Measurements from ENCODE around the gene MAGI3.

DNA sequence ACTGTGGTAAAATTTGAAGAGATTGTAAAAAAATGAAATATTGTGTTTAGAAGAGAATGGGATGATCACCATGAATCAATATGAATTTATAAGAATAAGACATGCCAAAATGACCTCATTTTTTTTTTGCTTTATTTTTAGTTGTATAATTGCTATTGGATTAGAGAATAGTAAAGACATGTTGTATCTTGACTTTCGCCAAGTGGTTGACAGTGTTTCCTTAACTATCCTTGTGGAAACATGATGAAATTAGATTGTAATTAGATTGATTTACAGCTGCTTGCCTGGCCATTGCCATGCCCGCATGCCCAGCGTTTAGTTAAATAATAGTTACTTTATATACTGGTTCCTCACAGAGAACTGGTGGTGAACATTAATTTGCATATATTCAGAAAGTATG is 154.9 kb downstream of the MAGI3 start:
- TF ChIP-seq CREB1 (IDR thresholded peaks at IDR 0.05; ENCODE audit: low read depth): no peak
- TF ChIP-seq, protein P1, sequence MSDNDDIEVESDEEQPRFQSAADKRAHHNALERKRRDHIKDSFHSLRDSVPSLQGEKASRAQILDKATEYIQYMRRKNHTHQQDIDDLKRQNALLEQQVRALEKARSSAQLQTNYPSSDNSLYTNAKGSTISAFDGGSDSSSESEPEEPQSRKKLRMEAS (IDR thresholded peaks at IDR 0.05): no peak
- TF ChIP-seq EGR1 (IDR thresholded peaks at IDR 0.05): no peak
- TF ChIP-seq, protein P2, sequence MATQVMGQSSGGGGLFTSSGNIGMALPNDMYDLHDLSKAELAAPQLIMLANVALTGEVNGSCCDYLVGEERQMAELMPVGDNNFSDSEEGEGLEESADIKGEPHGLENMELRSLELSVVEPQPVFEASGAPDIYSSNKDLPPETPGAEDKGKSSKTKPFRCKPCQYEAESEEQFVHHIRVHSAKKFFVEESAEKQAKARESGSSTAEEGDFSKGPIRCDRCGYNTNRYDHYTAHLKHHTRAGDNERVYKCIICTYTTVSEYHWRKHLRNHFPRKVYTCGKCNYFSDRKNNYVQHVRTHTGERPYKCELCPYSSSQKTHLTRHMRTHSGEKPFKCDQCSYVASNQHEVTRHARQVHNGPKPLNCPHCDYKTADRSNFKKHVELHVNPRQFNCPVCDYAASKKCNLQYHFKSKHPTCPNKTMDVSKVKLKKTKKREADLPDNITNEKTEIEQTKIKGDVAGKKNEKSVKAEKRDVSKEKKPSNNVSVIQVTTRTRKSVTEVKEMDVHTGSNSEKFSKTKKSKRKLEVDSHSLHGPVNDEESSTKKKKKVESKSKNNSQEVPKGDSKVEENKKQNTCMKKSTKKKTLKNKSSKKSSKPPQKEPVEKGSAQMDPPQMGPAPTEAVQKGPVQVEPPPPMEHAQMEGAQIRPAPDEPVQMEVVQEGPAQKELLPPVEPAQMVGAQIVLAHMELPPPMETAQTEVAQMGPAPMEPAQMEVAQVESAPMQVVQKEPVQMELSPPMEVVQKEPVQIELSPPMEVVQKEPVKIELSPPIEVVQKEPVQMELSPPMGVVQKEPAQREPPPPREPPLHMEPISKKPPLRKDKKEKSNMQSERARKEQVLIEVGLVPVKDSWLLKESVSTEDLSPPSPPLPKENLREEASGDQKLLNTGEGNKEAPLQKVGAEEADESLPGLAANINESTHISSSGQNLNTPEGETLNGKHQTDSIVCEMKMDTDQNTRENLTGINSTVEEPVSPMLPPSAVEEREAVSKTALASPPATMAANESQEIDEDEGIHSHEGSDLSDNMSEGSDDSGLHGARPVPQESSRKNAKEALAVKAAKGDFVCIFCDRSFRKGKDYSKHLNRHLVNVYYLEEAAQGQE (IDR thresholded peaks at IDR 0.05; ENCODE audit: low read depth): no peak
- TF ChIP-seq EP300 (IDR thresholded peaks at IDR 0.05; ENCODE audit: borderline replicate concordance): no peak
- TF ChIP-seq NFIC (IDR thresholded peaks at IDR 0.05): no peak
- TF ChIP-seq FOXM1 (IDR thresholded peaks at IDR 0.05; ENCODE audit: borderline replicate concordance, low read depth): no peak
- no peak for TF ChIP-seq RAD21 (IDR thresholded peaks at IDR 0.05; ENCODE audit: low read depth)
- no peak for TF ChIP-seq CEBPB (IDR thresholded peaks at IDR 0.05)
- no peak for TF ChIP-seq TAF1 (IDR thresholded peaks at IDR 0.05; ENCODE audit: low read depth)
- no peak for TF ChIP-seq YY1 (IDR thresholded peaks at IDR 0.05; ENCODE audit: low read depth)
- TF ChIP-seq, protein P3, sequence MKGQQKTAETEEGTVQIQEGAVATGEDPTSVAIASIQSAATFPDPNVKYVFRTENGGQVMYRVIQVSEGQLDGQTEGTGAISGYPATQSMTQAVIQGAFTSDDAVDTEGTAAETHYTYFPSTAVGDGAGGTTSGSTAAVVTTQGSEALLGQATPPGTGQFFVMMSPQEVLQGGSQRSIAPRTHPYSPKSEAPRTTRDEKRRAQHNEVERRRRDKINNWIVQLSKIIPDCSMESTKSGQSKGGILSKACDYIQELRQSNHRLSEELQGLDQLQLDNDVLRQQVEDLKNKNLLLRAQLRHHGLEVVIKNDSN (IDR thresholded peaks at IDR 0.05): no peak
- no peak for TF ChIP-seq TCF12 (IDR thresholded peaks at IDR 0.05; ENCODE audit: low read depth)
- no peak for TF ChIP-seq ZBTB7A (IDR thresholded peaks at IDR 0.05; ENCODE audit: low read depth)

Measured in Ishikawa (cell line).